IPS DF 6.9 (cell line): Measurements from ENCODE around the gene C13orf42.

Experiments
- DNase-seq: peaks from one replicate; pipeline ENCODE4 v3.0.0-alpha.2; 2013; ENCODE audit warnings: low read depth, low spot score
- H3K27ac ChIP-seq: one replicate; pipeline ENCODE4 v1.5.1; 2013; ENCODE audit warnings: low read length, control low read depth
- H3K27me3 ChIP-seq: 2 replicates; pipeline ENCODE4 v1.6.1; 2013; ENCODE audit warnings: mild to moderate bottlenecking, low read length; ENCODE audit not compliant: control insufficient read depth, insufficient read depth
- H3K36me3 ChIP-seq: 2 replicates; pipeline ENCODE4 v1.6.1; 2013; ENCODE audit warnings: low read length; ENCODE audit not compliant: control insufficient read depth, insufficient read depth
- H3K4me1 ChIP-seq: 2 replicates; pipeline ENCODE4 v1.6.1; 2013; ENCODE audit warnings: low read length; ENCODE audit not compliant: control insufficient read depth, insufficient read depth
- H3K4me3 ChIP-seq: 2 replicates; pipeline ENCODE4 v1.5.1; 2013; ENCODE audit warnings: mild to moderate bottlenecking, low read length
- H3K9me3 ChIP-seq: 2 replicates; pipeline ENCODE4 v1.6.1; 2013; ENCODE audit warnings: low read length, inconsistent platforms; ENCODE audit not compliant: control insufficient read depth, insufficient read depth
- WGBS: extraction: QIAGEN DNeasy Blood & Tissue Kit; methylation state at CpG from one replicate; pipeline ENCODE4 v1.1.7; 2013; ENCODE audit warnings: mixed read lengths, missing lambda C conversion rate; ENCODE audit not compliant: insufficient read length, insufficient coverage; 5-methylcytosine and 5-hydroxymethylcytosine counted together

The C13orf42 gene

GRCh38 chr13:51067210-51067701, 43.8 kb downstream of the C13orf42 start:
- Histone ChIP-seq H3K4me3 (no peak overlapping the region), H3K9me3 (no peaks in the 10 kb centered on the region), H3K27ac (no peak overlapping the region), H3K27me3 (no peaks in the 10 kb centered on the region), H3K36me3 (no peaks in the 10 kb centered on the region), H3K4me1 (no peaks in the 10 kb centered on the region)
- no peak for DNase-seq
- WGBS = 100% methylated on average over 1 of the region's 9 CpGs

DNA sequence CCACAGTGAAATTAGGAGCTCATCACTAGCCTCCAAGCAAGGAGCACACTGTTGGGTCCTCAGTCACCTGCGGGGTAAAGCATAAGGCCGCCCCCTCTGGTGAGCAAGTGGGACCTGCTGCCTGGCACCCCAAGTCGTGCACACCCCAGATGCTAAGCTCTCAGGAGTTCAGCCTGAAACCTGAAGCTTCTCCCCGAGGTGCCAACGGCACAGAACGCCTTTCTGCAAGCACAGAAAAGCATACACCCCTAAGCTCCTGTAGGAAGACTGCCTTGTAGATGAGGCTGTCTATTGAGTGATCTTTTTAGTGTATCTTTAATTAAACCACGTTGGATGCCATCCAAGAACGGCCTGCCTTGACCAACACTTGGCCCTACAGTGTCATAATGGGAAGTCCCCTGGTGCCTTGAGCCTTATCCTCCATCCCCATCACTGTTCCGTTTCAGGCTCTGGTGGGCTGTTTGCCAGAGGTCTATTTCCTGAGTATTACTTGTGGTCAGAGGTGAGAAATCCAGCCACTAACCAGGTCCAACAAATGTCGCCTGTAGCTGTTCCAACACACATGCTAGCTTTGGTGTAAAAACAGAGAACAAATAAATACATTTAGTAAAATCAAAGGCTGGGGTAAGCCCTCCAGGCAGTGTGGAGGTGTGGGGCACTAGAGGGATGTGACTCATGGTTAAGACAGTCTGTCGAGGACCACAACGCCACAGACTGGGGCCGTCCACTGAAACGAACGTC, 44.8 kb downstream of the C13orf42 start:
- no peaks in the 10 kb centered on the region for H3K36me3 ChIP-seq
- no peaks in the 10 kb centered on the region for H3K4me1 ChIP-seq
- no peak overlapping the region for H3K4me3 ChIP-seq
- H3K27ac ChIP-seq = no peak overlapping the region
- WGBS = no CpG with 5 or more reads among the region's 15 CpGs
- no peak for DNase-seq
- no peaks in the 10 kb centered on the region for H3K27me3 ChIP-seq
- no peaks in the 10 kb centered on the region for H3K9me3 ChIP-seq

GRCh38 chr13:51065372-51066090, 45.5 kb downstream of the C13orf42 start:
- DNase-seq = no peak
- Histone ChIP-seq H3K36me3 (no peaks in the 10 kb centered on the region), H3K4me1 (no peaks in the 10 kb centered on the region), H3K27me3 (no peaks in the 10 kb centered on the region), H3K4me3 (no peak overlapping the region), H3K27ac (no peak overlapping the region), H3K9me3 (no peaks in the 10 kb centered on the region)
- WGBS = no CpG with 5 or more reads among the region's 10 CpGs

- no CpG with 5 or more reads among the region's 4 CpGs for WGBS
These were observed 46.3 kb downstream of the C13orf42 start for GRCh38 chr13:51064753-51065152.

GRCh38 chr13:51063909-51064308, 47.2 kb downstream of the C13orf42 start:
- no peaks in the 10 kb centered on the region for H3K27me3 ChIP-seq
- H3K36me3 ChIP-seq = no peaks in the 10 kb centered on the region
- no peak for DNase-seq
- no CpG with 5 or more reads among the region's 3 CpGs for WGBS
- no peak overlapping the region for H3K4me3 ChIP-seq
- no peak overlapping the region for H3K27ac ChIP-seq
- no peaks in the 10 kb centered on the region for H3K9me3 ChIP-seq
- H3K4me1 ChIP-seq = no peaks in the 10 kb centered on the region

More at GRCh38 chr13:51064753-51065152, 46.3 kb downstream of the C13orf42 start:
- no peaks in the 10 kb centered on the region for H3K36me3 ChIP-seq
- no peak for DNase-seq
- H3K27me3 ChIP-seq = no peaks in the 10 kb centered on the region
- no peak overlapping the region for H3K27ac ChIP-seq
- no peaks in the 10 kb centered on the region for H3K4me1 ChIP-seq
- H3K9me3 ChIP-seq = no peaks in the 10 kb centered on the region
- H3K4me3 ChIP-seq = no peak overlapping the region

DNA sequence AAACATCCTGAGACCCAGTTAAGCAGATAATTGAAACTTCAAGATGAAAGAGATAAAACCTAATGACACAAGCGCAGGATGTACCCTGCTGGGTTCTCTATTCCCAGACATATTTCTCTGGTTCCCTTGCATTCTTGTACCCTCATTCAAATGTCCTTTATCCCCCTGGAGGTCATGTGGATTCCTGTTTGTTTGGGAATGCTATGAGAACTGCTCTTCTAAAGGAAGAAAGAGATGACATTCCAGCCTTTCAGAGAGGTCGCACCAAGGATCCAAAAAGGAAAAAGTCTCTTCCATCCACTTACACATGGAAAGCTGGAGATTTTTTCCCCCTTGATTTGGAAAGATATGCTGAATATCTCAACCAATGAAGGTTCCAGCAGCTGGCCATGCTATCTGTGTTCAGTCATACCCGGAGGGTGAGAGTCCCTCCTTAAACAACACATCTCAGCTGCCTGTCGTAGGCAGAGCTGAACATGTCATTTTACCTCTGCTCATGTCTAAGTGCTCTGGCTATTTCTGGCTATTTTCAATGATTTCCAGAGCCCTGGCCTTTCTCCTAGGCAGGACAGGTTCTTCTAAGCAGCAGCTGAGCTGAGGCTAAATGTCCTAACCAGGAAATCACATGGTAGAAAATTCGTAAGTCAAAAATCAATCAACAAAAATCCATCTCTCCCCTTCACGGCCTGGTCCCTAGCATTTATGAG, 52.5 kb downstream of the C13orf42 start:
- no peaks in the 10 kb centered on the region for H3K9me3 ChIP-seq
- WGBS = no CpG with 5 or more reads among the region's 6 CpGs
- H3K36me3 ChIP-seq = no peaks in the 10 kb centered on the region
- no peak overlapping the region for H3K4me3 ChIP-seq
- DNase-seq = no peak
- no peaks in the 10 kb centered on the region for H3K27me3 ChIP-seq
- no peaks in the 10 kb centered on the region; the same call in 1 of the 2 replicates for H3K4me1 ChIP-seq
- no peak overlapping the region for H3K27ac ChIP-seq

DNA sequence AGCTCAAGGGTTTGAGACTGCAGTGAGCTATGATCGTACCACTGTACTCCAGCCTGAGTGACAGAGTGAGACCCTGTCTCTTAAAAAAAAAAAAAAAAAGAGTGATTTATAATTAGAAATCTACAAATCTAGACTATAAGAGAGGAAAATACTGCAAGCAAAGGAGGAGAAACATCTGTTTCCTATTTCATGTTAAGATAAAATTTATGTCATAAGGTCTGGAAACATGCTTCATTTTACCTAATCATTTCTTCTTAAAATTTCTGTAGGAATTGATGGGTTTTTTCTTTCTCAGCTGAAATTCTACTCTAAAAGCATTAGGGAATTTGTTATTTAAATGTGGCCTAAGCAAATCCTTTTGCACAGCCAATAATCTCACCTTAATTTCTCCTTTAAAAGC, 53.2 kb downstream of the C13orf42 start:
- Histone ChIP-seq H3K4me1 (no peaks in the 10 kb centered on the region; the same call in 1 of the 2 replicates), H3K36me3 (no peaks in the 10 kb centered on the region), H3K27me3 (no peaks in the 10 kb centered on the region), H3K9me3 (no peaks in the 10 kb centered on the region), H3K27ac (no peak overlapping the region), H3K4me3 (no peak overlapping the region)
- WGBS = no CpG with 5 or more reads among the region's 1 CpG
- DNase-seq = no peak

GRCh38 chr13:51057001-51057400, 54.1 kb downstream of the C13orf42 start:
- no peaks in the 10 kb centered on the region for H3K27me3 ChIP-seq
- no peaks in the 10 kb centered on the region for H3K9me3 ChIP-seq
- H3K27ac ChIP-seq = no peak overlapping the region
- H3K4me3 ChIP-seq = no peak overlapping the region
- no peak for DNase-seq
- no peaks in the 10 kb centered on the region; the same call in 1 of the 2 replicates for H3K4me1 ChIP-seq
- H3K36me3 ChIP-seq = no peaks in the 10 kb centered on the region

GRCh38 chr13:51052581-51052980, 58.5 kb downstream of the C13orf42 start:
- Histone ChIP-seq H3K9me3 (no peaks in the 10 kb centered on the region), H3K27ac (no peak overlapping the region), H3K36me3 (no peaks in the 10 kb centered on the region), H3K27me3 (no peaks in the 10 kb centered on the region), H3K4me3 (no peak overlapping the region), H3K4me1 (no peaks in the 10 kb centered on the region)
- WGBS = no CpG with 5 or more reads among the region's 3 CpGs
- no peak for DNase-seq

- no peak for DNase-seq
- H3K27me3 ChIP-seq = no peaks in the 10 kb centered on the region
- H3K4me1 ChIP-seq = no peaks in the 10 kb centered on the region
- H3K27ac ChIP-seq = no peak overlapping the region
- H3K4me3 ChIP-seq = no peak overlapping the region
- no CpG with 5 or more reads among the region's 14 CpGs for WGBS
- H3K9me3 ChIP-seq = no peaks in the 10 kb centered on the region
- no peaks in the 10 kb centered on the region; the same call in 1 of the 2 replicates for H3K36me3 ChIP-seq
These were observed 60.8 kb downstream of the C13orf42 start for GRCh38 chr13:51050021-51050830.
